HCT116 (cell line): ENCODE measurements around the gene NET1.

Experiments
- EZH2 ChIP-seq: fragments of 200-600 bp; sonication (generic); IDR thresholded peaks from 2 replicates; pipeline ENCODE4 v1.6.1; 2017; ENCODE audit warnings: antibody characterized with exemption, mixed run types
- EZH2phosphoT487 ChIP-seq: fragments of 200-600 bp; IDR thresholded peaks from 2 replicates; pipeline ENCODE4 v1.6.1; 2018; ENCODE audit warnings: antibody characterized with exemption, borderline replicate concordance
- MAX ChIP-seq: IDR thresholded peaks from 2 replicates; pipeline ENCODE4 v1.6.1; 2012
- POLR2A ChIP-seq: IDR thresholded peaks from 2 replicates; pipeline ENCODE4 v1.7.0; 2011; ENCODE audit warnings: borderline replicate concordance; ENCODE audit not compliant: insufficient read depth, insufficient read length; ENCODE audit errors: extremely low read depth
- POLR2AphosphoS5 ChIP-seq: IDR thresholded peaks from 2 replicates; pipeline ENCODE4 v1.6.1; 2011; ENCODE audit warnings: mild to moderate bottlenecking, low read depth, low read length, moderate library complexity
- RAD21 ChIP-seq: IDR thresholded peaks from 2 replicates; pipeline ENCODE4 v1.6.1; 2012; ENCODE audit warnings: low read depth, mild to moderate bottlenecking
- SP1 ChIP-seq: IDR thresholded peaks from 2 replicates; pipeline ENCODE4 v1.6.1; 2012; ENCODE audit warnings: low read depth
- ZNF274 ChIP-seq: fragments of 200-500 bp; sonication (Bioruptor generic); IDR thresholded peaks from 2 replicates; pipeline ENCODE4 v1.6.1; 2014; ENCODE audit warnings: mild to moderate bottlenecking, low read depth, low read length, inconsistent platforms
- TF ChIP-seq, protein P1 (sequence below), 3 experiments: fragments of 200-600 bp in 1 of 3; sonication (generic) in 1 of 3; IDR thresholded peaks in 2 of 3; conservative IDR thresholded peaks in 1 of 3; 2 replicates each; pipeline ENCODE4 v1.5.1; 2012 to 2017; ENCODE audit warnings: low read depth in 2 of 3, low read length in 2 of 3, antibody characterized with exemption in 1 of 3, borderline replicate concordance in 1 of 3, control low read depth in 1 of 3, mild to moderate bottlenecking in 1 of 3, mixed read lengths in 1 of 3, mixed run types in 1 of 3, moderate library complexity in 1 of 3; ENCODE audit not compliant: insufficient read depth in 1 of 3

- TF ChIP-seq MAX (no peak), EZH2 (no peak), POLR2AphosphoS5 (no peak), ZNF274 (no peak), SP1 (no peak), RAD21 (no peak), EZH2phosphoT487 (no peak), POLR2A (no peak)
- TF ChIP-seq, protein P1, sequence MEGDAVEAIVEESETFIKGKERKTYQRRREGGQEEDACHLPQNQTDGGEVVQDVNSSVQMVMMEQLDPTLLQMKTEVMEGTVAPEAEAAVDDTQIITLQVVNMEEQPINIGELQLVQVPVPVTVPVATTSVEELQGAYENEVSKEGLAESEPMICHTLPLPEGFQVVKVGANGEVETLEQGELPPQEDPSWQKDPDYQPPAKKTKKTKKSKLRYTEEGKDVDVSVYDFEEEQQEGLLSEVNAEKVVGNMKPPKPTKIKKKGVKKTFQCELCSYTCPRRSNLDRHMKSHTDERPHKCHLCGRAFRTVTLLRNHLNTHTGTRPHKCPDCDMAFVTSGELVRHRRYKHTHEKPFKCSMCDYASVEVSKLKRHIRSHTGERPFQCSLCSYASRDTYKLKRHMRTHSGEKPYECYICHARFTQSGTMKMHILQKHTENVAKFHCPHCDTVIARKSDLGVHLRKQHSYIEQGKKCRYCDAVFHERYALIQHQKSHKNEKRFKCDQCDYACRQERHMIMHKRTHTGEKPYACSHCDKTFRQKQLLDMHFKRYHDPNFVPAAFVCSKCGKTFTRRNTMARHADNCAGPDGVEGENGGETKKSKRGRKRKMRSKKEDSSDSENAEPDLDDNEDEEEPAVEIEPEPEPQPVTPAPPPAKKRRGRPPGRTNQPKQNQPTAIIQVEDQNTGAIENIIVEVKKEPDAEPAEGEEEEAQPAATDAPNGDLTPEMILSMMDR (IDR thresholded peaks at IDR 0.05 in 2 of 3, conservative IDR thresholded peaks at IDR 0.05 in 1 of 3; ENCODE audit: borderline replicate concordance in 1 of 3, insufficient read depth in 1 of 3, low read depth in 2 of 3, low read length in 2 of 3) = no peak
These were observed 7.2 kb downstream of the NET1 start for GRCh38 chr10:5419466-5420094.
